Endothelial cell of umbilical vein (primary cell): ENCODE results near the gene BASP1. TPM values are rescaled to one million over a fixed set of nuclear protein-coding genes. Genes with fewer than 3 reads are reported as not detected.

Experiments
- BruUV-seq: library from RNA; stranded (reverse); fragments of 400-500 nt; replicated peaks from 2 replicates; lab custom pipeline; 2021; lab: Mats Ljungman, UMichigan
- CTCF ChIA-PET: fragments of 300-600, 350-600 bp; sonication (Branson Sonifier 250); formaldehyde crosslinking; loops from one replicate; lab custom pipeline; 2021; ENCODE audit warnings: antibody characterized with exemption, inconsistent platforms; lab: Charles Lee
- POLR2A ChIA-PET: fragments of 300-600, 350-600 bp; sonication (Branson Sonifier 250); formaldehyde crosslinking; loops from one replicate; lab custom pipeline; 2021; ENCODE audit warnings: antibody characterized with exemption, inconsistent platforms; lab: Charles Lee
- DNase-seq: peaks from one replicate; pipeline ENCODE4 v3.0.0-alpha.2; 2011; ENCODE audit warnings: low read depth, low spot score
- FAIRE-seq: peaks from 2 replicates; lab custom pipeline; 2011; peaks lifted over from hg19 to GRCh38; lab: Jason Lieb, UNC
- H2AFZ ChIP-seq: 2 replicates; pipeline ENCODE4 v1.6.0; 2012; ENCODE audit warnings: low read depth, low read length, control low read depth, inconsistent platforms
- H3K27ac ChIP-seq: 2 replicates; pipeline ENCODE4 v1.5.1; 2011; ENCODE audit warnings: low read depth, mild to moderate bottlenecking, control low read depth, low read length, moderate library complexity; ENCODE audit not compliant: insufficient read depth
- H3K27me3 ChIP-seq, 2 experiments: 2 replicates each; pipeline versions ENCODE4 v1.6.0 to v1.6.1; 2011; ENCODE audit warnings: low read length in 2 of 2, mixed read lengths in 1 of 2; ENCODE audit not compliant: control insufficient read depth in 2 of 2, insufficient read depth in 2 of 2
- H3K36me3 ChIP-seq, 2 experiments: 2 replicates in 1 of 2; 3 replicates in 1 of 2; pipeline ENCODE4 v1.5.1; 2011; ENCODE audit warnings: low read length in 2 of 2, mild to moderate bottlenecking in 1 of 2, moderate library complexity in 1 of 2; ENCODE audit not compliant: control insufficient read depth in 2 of 2, insufficient read depth in 2 of 2; ENCODE audit errors: extremely low read depth in 1 of 2
- H3K4me1 ChIP-seq: 3 replicates; pipeline ENCODE4 v1.5.1; 2011; ENCODE audit warnings: mild to moderate bottlenecking, low read length; ENCODE audit not compliant: control insufficient read depth, insufficient read depth; ENCODE audit errors: extremely low read depth
- H3K4me2 ChIP-seq: 2 replicates; pipeline ENCODE4 v1.6.1; 2011; ENCODE audit warnings: low read length, control low read depth, mixed read lengths; ENCODE audit not compliant: insufficient read depth
- H3K4me3 ChIP-seq, 3 experiments: fragments of 200-600 bp in 1 of 3; sonication (generic), shearing (Covaris generic) in 1 of 3; replicated peaks in 1 of 3; 2 replicates each; pipeline ENCODE4 v1.5.1; 2011 to 2016; ENCODE audit warnings: control low read depth in 3 of 3, low read length in 3 of 3, mild to moderate bottlenecking in 2 of 3, inconsistent platforms in 1 of 3, low read depth in 1 of 3, moderate library complexity in 1 of 3; ENCODE audit not compliant: insufficient read depth in 1 of 3
- H3K79me2 ChIP-seq: 2 replicates; pipeline ENCODE4 v1.6.0; 2012; ENCODE audit warnings: low read length, inconsistent platforms; ENCODE audit not compliant: control insufficient read depth, insufficient read depth
- H3K9ac ChIP-seq: replicated peaks from 2 replicates; pipeline ENCODE3; 2011; ENCODE audit warnings: low read length, control low read depth; ENCODE audit not compliant: insufficient read depth; ENCODE audit errors: extremely low read depth
- H3K9me1 ChIP-seq: replicated peaks from 3 replicates; pipeline ENCODE4 v1.6.0; 2011; ENCODE audit warnings: mild to moderate bottlenecking, low read length; ENCODE audit not compliant: control insufficient read depth, insufficient read depth; ENCODE audit errors: extremely low read depth
- H3K9me3 ChIP-seq: replicated peaks from 2 replicates; pipeline ENCODE4 v1.5.1; 2012; ENCODE audit warnings: low read length, inconsistent platforms; ENCODE audit not compliant: control insufficient read depth, insufficient read depth
- H4K20me1 ChIP-seq: replicated peaks from 2 replicates; pipeline ENCODE3; 2011; ENCODE audit warnings: mild to moderate bottlenecking, low read length; ENCODE audit not compliant: control insufficient read depth, insufficient read depth; ENCODE audit errors: extremely low read depth
- EZH2 ChIP-seq: IDR thresholded peaks from 2 replicates; pipeline ENCODE4 v1.6.1; 2012; ENCODE audit warnings: borderline replicate concordance, low read depth, mild to moderate bottlenecking, moderate library complexity, low read length, inconsistent platforms; ENCODE audit not compliant: severe bottlenecking
- FOS ChIP-seq: IDR thresholded peaks from 2 replicates; pipeline ENCODE4 v1.6.1; 2011; ENCODE audit warnings: mild to moderate bottlenecking, low read length, moderate library complexity, borderline replicate concordance; ENCODE audit not compliant: insufficient read depth
- GATA2 ChIP-seq: IDR thresholded peaks from 2 replicates; pipeline ENCODE4 v1.7.0; 2011; ENCODE audit warnings: low read depth, mild to moderate bottlenecking, moderate library complexity, mixed read lengths, low read length; ENCODE audit not compliant: insufficient read length, insufficient read depth
- JUN ChIP-seq: IDR thresholded peaks from 2 replicates; pipeline ENCODE4 v1.6.1; 2011; ENCODE audit warnings: borderline replicate concordance, low read depth; ENCODE audit not compliant: insufficient read length, insufficient read depth
- MAX ChIP-seq: IDR thresholded peaks from 2 replicates; pipeline ENCODE4 v1.6.1; 2011; ENCODE audit not compliant: insufficient read depth, insufficient read length
- MYC ChIP-seq: IDR thresholded peaks from one replicate; pipeline ENCODE4 v1.6.1; 2011; ENCODE audit warnings: mild to moderate bottlenecking, low read depth, low read length
- POLR2A ChIP-seq: IDR thresholded peaks from 2 replicates; pipeline ENCODE4 v1.6.1; 2012; ENCODE audit warnings: low read depth, mild to moderate bottlenecking, control low read depth, low read length
- POLR2AphosphoS5 ChIP-seq: IDR thresholded peaks from 2 replicates; pipeline ENCODE4 v1.6.1; 2012; ENCODE audit warnings: low read depth, mild to moderate bottlenecking, control low read depth, low read length, moderate library complexity; ENCODE audit not compliant: insufficient read depth
- dilution Hi-C: fragments of 300-500 bp; cut with MboI; formaldehyde crosslinking; loops from one replicate; pipeline ENCODE4 v1.15.0; 2019; ENCODE audit warnings: low sequenced_read_pairs; ENCODE audit not compliant: extremely low pct_ligation_motif_present
- intact Hi-C: fragments of 100-400 bp; cut with micrococcal nuclease; formaldehyde crosslinking; loops from one replicate; pipeline ENCODE4 v1.10.0; 2022
- polyA plus RNA-seq, 4 experiments: library from polyadenylated mRNA; depleted of rRNA in 3 of 4; stranded (reverse) in 3 of 4; unstranded in 1 of 4; fragments of >200 nt; gene quantifications; 2 replicates each; pipeline versions ENCODE4 v1.2.1 to v1.2.3, GENCODE V29; 2011 to 2012; ENCODE audit warnings: missing spikeins in 1 of 4
- total RNA-seq: library from RNA; stranded (reverse); gene quantifications from 2 replicates; pipeline ENCODE4 v1.2.3, GENCODE V29; 2021
- TF ChIP-seq, protein P1 (sequence below), 2 donors: IDR thresholded peaks; 1 replicate in 1 of 2; 2 replicates in 1 of 2; pipeline ENCODE4 v1.5.1; 2011; ENCODE audit warnings: low read length in 2 of 2, mild to moderate bottlenecking in 2 of 2, moderate library complexity in 2 of 2, control low read depth in 1 of 2, inconsistent platforms in 1 of 2, low read depth in 1 of 2; ENCODE audit not compliant: insufficient read depth in 1 of 2; ENCODE audit errors: extremely low read depth in 1 of 2

Gene BASP1
- total and polyA plus RNA-seq, 2 donors (not counting 3 experiments of a cell fraction or from before 2014, with no cell fraction given) = 69.4 to 79.3 TPM

DNA sequence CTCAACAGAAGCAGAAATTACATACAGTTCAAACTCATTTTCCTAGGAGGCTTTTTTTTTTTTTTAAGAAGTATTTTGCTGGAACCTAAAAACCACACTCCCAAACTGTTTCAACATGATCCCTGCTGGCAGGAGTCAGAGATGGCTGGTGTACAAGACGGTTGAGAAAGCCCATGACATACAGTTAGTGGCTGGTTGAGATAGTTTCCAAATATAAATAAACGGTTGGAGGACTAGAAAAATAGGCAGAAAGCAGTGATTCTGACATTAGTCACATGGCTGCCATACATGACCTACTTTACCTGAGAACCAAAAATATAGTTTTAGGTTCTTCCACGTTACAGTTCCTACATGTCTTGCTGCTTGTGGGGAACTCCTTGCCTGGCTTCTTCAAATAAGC lies 31.7 kb upstream of the BASP1 start:
- H3K4me3 ChIP-seq = no peak overlapping the region
- no peaks in the 10 kb centered on the region for H3K79me2 ChIP-seq
- no peak for DNase-seq
- FAIRE-seq = no peak
- intact Hi-C loops (loop anchor here (5.0 kb wide), 2 partner anchors 193 to 268 kb away; no protein-coding TSS in a partner anchor), dilution Hi-C loops (loop anchor here (25.0 kb wide), 3 partner anchors 273 to 498 kb away; no protein-coding TSS in a partner anchor)
- H3K36me3 ChIP-seq = no peaks in the 10 kb centered on the region
- POLR2A ChIA-PET = no interaction called here
- H3K27me3 ChIP-seq = no peaks in the 10 kb centered on the region
- no peak overlapping the region for H2AFZ ChIP-seq
- BruUV-seq = no TSS peak
- H3K4me2 ChIP-seq = no peak overlapping the region
- H3K9me1 ChIP-seq = no peaks in the 10 kb centered on the region
- H3K27ac ChIP-seq = no peak overlapping the region
- H3K9ac ChIP-seq = no peak overlapping the region
- TF ChIP-seq MYC (no peak), JUN (no peak), FOS (no peak), POLR2AphosphoS5 (no peak), MAX (no peak), GATA2 (no peak), POLR2A (no peak), EZH2 (no peak)
- TF ChIP-seq, protein P1, sequence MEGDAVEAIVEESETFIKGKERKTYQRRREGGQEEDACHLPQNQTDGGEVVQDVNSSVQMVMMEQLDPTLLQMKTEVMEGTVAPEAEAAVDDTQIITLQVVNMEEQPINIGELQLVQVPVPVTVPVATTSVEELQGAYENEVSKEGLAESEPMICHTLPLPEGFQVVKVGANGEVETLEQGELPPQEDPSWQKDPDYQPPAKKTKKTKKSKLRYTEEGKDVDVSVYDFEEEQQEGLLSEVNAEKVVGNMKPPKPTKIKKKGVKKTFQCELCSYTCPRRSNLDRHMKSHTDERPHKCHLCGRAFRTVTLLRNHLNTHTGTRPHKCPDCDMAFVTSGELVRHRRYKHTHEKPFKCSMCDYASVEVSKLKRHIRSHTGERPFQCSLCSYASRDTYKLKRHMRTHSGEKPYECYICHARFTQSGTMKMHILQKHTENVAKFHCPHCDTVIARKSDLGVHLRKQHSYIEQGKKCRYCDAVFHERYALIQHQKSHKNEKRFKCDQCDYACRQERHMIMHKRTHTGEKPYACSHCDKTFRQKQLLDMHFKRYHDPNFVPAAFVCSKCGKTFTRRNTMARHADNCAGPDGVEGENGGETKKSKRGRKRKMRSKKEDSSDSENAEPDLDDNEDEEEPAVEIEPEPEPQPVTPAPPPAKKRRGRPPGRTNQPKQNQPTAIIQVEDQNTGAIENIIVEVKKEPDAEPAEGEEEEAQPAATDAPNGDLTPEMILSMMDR (IDR thresholded peaks at IDR 0.05; ENCODE audit: extremely low read depth in 1 of 2, insufficient read depth in 1 of 2, low read depth in 1 of 2, low read length in 2 of 2) = no peak
- H3K4me1 ChIP-seq = peaks cover 22% of the 10 kb centered on the region
- no peaks in the 10 kb centered on the region for H4K20me1 ChIP-seq
- H3K9me3 ChIP-seq = no peaks in the 10 kb centered on the region
- CTCF ChIA-PET = interaction anchor here (0.7 to 1.5 kb wide), 4 partner anchors 16 to 376 kb away, joined by 3 read pairs; no protein-coding TSS in a partner anchor
